Endothelial cell of umbilical vein (primary cell): ENCODE results near the gene FOXP1. TPM values are rescaled to one million over a fixed set of nuclear protein-coding genes. Genes with fewer than 3 reads are reported as not detected.
"Not testable (repeated sequence)": the region's sequence is repeated elsewhere in the genome, so short reads cannot be mapped to it uniquely, and the experiment has no call there.

ENCODE experiments used
- BruUV-seq: library from RNA; stranded (reverse); fragments of 400-500 nt; replicated peaks from 2 replicates; lab custom pipeline; 2021; lab: Mats Ljungman, UMichigan
- CTCF ChIA-PET: fragments of 300-600, 350-600 bp; sonication (Branson Sonifier 250); formaldehyde crosslinking; loops from one replicate; lab custom pipeline; 2021; ENCODE audit warnings: antibody characterized with exemption, inconsistent platforms; lab: Charles Lee
- POLR2A ChIA-PET: fragments of 300-600, 350-600 bp; sonication (Branson Sonifier 250); formaldehyde crosslinking; loops from one replicate; lab custom pipeline; 2021; ENCODE audit warnings: antibody characterized with exemption, inconsistent platforms; lab: Charles Lee
- DNase-seq: peaks from one replicate; pipeline ENCODE4 v3.0.0-alpha.2; 2011; ENCODE audit warnings: low read depth, low spot score
- FAIRE-seq: peaks from 2 replicates; lab custom pipeline; 2011; peaks lifted over from hg19 to GRCh38; lab: Jason Lieb, UNC
- H2AFZ ChIP-seq: 2 replicates; pipeline ENCODE4 v1.6.0; 2012; ENCODE audit warnings: low read depth, low read length, control low read depth, inconsistent platforms
- H3K27ac ChIP-seq: 2 replicates; pipeline ENCODE4 v1.5.1; 2011; ENCODE audit warnings: low read depth, mild to moderate bottlenecking, control low read depth, low read length, moderate library complexity; ENCODE audit not compliant: insufficient read depth
- H3K27me3 ChIP-seq, 2 experiments: 2 replicates each; pipeline versions ENCODE4 v1.6.0 to v1.6.1; 2011; ENCODE audit warnings: low read length in 2 of 2, mixed read lengths in 1 of 2; ENCODE audit not compliant: control insufficient read depth in 2 of 2, insufficient read depth in 2 of 2
- H3K36me3 ChIP-seq, 2 experiments: 2 replicates in 1 of 2; 3 replicates in 1 of 2; pipeline ENCODE4 v1.5.1; 2011; ENCODE audit warnings: low read length in 2 of 2, mild to moderate bottlenecking in 1 of 2, moderate library complexity in 1 of 2; ENCODE audit not compliant: control insufficient read depth in 2 of 2, insufficient read depth in 2 of 2; ENCODE audit errors: extremely low read depth in 1 of 2
- H3K4me1 ChIP-seq: 3 replicates; pipeline ENCODE4 v1.5.1; 2011; ENCODE audit warnings: mild to moderate bottlenecking, low read length; ENCODE audit not compliant: control insufficient read depth, insufficient read depth; ENCODE audit errors: extremely low read depth
- H3K4me2 ChIP-seq: 2 replicates; pipeline ENCODE4 v1.6.1; 2011; ENCODE audit warnings: low read length, control low read depth, mixed read lengths; ENCODE audit not compliant: insufficient read depth
- H3K4me3 ChIP-seq, 3 experiments: fragments of 200-600 bp in 1 of 3; sonication (generic), shearing (Covaris generic) in 1 of 3; replicated peaks in 1 of 3; 2 replicates each; pipeline ENCODE4 v1.5.1; 2011 to 2016; ENCODE audit warnings: control low read depth in 3 of 3, low read length in 3 of 3, mild to moderate bottlenecking in 2 of 3, inconsistent platforms in 1 of 3, low read depth in 1 of 3, moderate library complexity in 1 of 3; ENCODE audit not compliant: insufficient read depth in 1 of 3
- H3K79me2 ChIP-seq: 2 replicates; pipeline ENCODE4 v1.6.0; 2012; ENCODE audit warnings: low read length, inconsistent platforms; ENCODE audit not compliant: control insufficient read depth, insufficient read depth
- H3K9ac ChIP-seq: replicated peaks from 2 replicates; pipeline ENCODE3; 2011; ENCODE audit warnings: low read length, control low read depth; ENCODE audit not compliant: insufficient read depth; ENCODE audit errors: extremely low read depth
- H3K9me1 ChIP-seq: replicated peaks from 3 replicates; pipeline ENCODE4 v1.6.0; 2011; ENCODE audit warnings: mild to moderate bottlenecking, low read length; ENCODE audit not compliant: control insufficient read depth, insufficient read depth; ENCODE audit errors: extremely low read depth
- H3K9me3 ChIP-seq: replicated peaks from 2 replicates; pipeline ENCODE4 v1.5.1; 2012; ENCODE audit warnings: low read length, inconsistent platforms; ENCODE audit not compliant: control insufficient read depth, insufficient read depth
- H4K20me1 ChIP-seq: replicated peaks from 2 replicates; pipeline ENCODE3; 2011; ENCODE audit warnings: mild to moderate bottlenecking, low read length; ENCODE audit not compliant: control insufficient read depth, insufficient read depth; ENCODE audit errors: extremely low read depth
- CTCF ChIP-seq, 2 donors: IDR thresholded peaks; 1 replicate in 1 of 2; 2 replicates in 1 of 2; pipeline ENCODE4 v1.5.1; 2011; ENCODE audit warnings: low read length in 2 of 2, mild to moderate bottlenecking in 2 of 2, moderate library complexity in 2 of 2, control low read depth in 1 of 2, inconsistent platforms in 1 of 2, low read depth in 1 of 2; ENCODE audit not compliant: insufficient read depth in 1 of 2; ENCODE audit errors: extremely low read depth in 1 of 2
- EZH2 ChIP-seq: IDR thresholded peaks from 2 replicates; pipeline ENCODE4 v1.6.1; 2012; ENCODE audit warnings: borderline replicate concordance, low read depth, mild to moderate bottlenecking, moderate library complexity, low read length, inconsistent platforms; ENCODE audit not compliant: severe bottlenecking
- FOS ChIP-seq: IDR thresholded peaks from 2 replicates; pipeline ENCODE4 v1.6.1; 2011; ENCODE audit warnings: mild to moderate bottlenecking, low read length, moderate library complexity, borderline replicate concordance; ENCODE audit not compliant: insufficient read depth
- GATA2 ChIP-seq: IDR thresholded peaks from 2 replicates; pipeline ENCODE4 v1.7.0; 2011; ENCODE audit warnings: low read depth, mild to moderate bottlenecking, moderate library complexity, mixed read lengths, low read length; ENCODE audit not compliant: insufficient read length, insufficient read depth
- JUN ChIP-seq: IDR thresholded peaks from 2 replicates; pipeline ENCODE4 v1.6.1; 2011; ENCODE audit warnings: borderline replicate concordance, low read depth; ENCODE audit not compliant: insufficient read length, insufficient read depth
- MAX ChIP-seq: IDR thresholded peaks from 2 replicates; pipeline ENCODE4 v1.6.1; 2011; ENCODE audit not compliant: insufficient read depth, insufficient read length
- MYC ChIP-seq: IDR thresholded peaks from one replicate; pipeline ENCODE4 v1.6.1; 2011; ENCODE audit warnings: mild to moderate bottlenecking, low read depth, low read length
- POLR2A ChIP-seq: IDR thresholded peaks from 2 replicates; pipeline ENCODE4 v1.6.1; 2012; ENCODE audit warnings: low read depth, mild to moderate bottlenecking, control low read depth, low read length
- POLR2AphosphoS5 ChIP-seq: IDR thresholded peaks from 2 replicates; pipeline ENCODE4 v1.6.1; 2012; ENCODE audit warnings: low read depth, mild to moderate bottlenecking, control low read depth, low read length, moderate library complexity; ENCODE audit not compliant: insufficient read depth
- dilution Hi-C: fragments of 300-500 bp; cut with MboI; formaldehyde crosslinking; loops from one replicate; pipeline ENCODE4 v1.15.0; 2019; ENCODE audit warnings: low sequenced_read_pairs; ENCODE audit not compliant: extremely low pct_ligation_motif_present
- intact Hi-C: fragments of 100-400 bp; cut with micrococcal nuclease; formaldehyde crosslinking; loops from one replicate; pipeline ENCODE4 v1.10.0; 2022
- polyA plus RNA-seq, 4 experiments: library from polyadenylated mRNA; depleted of rRNA in 3 of 4; stranded (reverse) in 3 of 4; unstranded in 1 of 4; fragments of >200 nt; gene quantifications; 2 replicates each; pipeline versions ENCODE4 v1.2.1 to v1.2.3, GENCODE V29; 2011 to 2012; ENCODE audit warnings: missing spikeins in 1 of 4
- total RNA-seq: library from RNA; stranded (reverse); gene quantifications from 2 replicates; pipeline ENCODE4 v1.2.3, GENCODE V29; 2021

FOXP1 gene
- total and polyA plus RNA-seq, 2 donors (not counting 3 experiments of a cell fraction or from before 2014, with no cell fraction given): 41.0 to 107 TPM

DNA sequence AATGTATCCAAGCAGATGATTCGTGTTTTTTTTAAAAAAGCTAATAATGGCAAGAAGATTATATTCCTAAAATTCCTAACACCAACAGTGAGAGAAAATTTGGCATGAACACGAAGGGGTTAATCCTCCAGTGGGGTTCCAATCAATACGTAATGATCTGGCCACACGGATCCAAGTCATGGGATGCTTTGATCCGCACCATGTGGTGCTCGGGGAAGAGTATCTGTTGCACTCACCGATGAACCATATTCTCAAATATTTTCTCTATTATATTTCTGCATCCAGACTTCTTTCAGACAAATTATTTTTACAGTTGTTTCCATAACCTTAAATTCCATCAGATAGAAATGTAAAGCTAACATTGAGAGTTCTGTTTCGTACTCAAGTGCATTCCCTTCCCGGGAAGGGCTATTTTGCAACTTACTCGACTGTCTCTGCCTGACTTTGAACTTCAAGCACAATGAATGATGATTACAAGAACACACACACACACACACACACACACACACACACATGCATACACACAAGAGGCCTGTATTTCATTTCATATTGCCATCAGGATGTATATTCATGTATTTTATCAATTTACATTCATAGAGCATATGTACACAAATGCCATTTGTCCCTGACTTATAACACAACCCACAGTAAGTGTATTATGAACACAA lies 567.2 kb downstream of the FOXP1 start:
- intact Hi-C loops (no loop called here), dilution Hi-C loops (no loop called here)
- H4K20me1 ChIP-seq: no peaks in the 10 kb centered on the region
- ChIA-PET CTCF (interaction anchor here (1.0 to 2.8 kb wide), 5 partner anchors 10 to 299 kb away, joined by 3 to 8 read pairs (median 3); no protein-coding TSS in a partner anchor), POLR2A (no interaction called here)
- H2AFZ ChIP-seq: no peak overlapping the region
- FAIRE-seq (no peak), DNase-seq (no peak)
- no peaks in the 10 kb centered on the region for H3K27me3 ChIP-seq
- peaks cover 0 to 4% of the 10 kb centered on the region in 2 experiments for H3K36me3 ChIP-seq
- no peak overlapping the region for H3K4me2 ChIP-seq
- TF ChIP-seq MAX (no peak), FOS (no peak), MYC (no peak), JUN (no peak), EZH2 (no peak), GATA2 (no peak), POLR2AphosphoS5 (no peak), POLR2A (no peak), CTCF (IDR thresholded peaks at IDR 0.05; ENCODE audit: extremely low read depth in 1 of 2, insufficient read depth in 1 of 2, low read depth in 1 of 2, low read length in 2 of 2) (no peak)
- H3K9me1 ChIP-seq: no peaks in the 10 kb centered on the region
- H3K9me3 ChIP-seq: no peaks in the 10 kb centered on the region
- no peak overlapping the region for H3K4me3 ChIP-seq
- no peak overlapping the region for H3K9ac ChIP-seq
- peaks cover 11% of the 10 kb centered on the region for H3K4me1 ChIP-seq
- no TSS peak for BruUV-seq
- no peak overlapping the region for H3K27ac ChIP-seq
- H3K79me2 ChIP-seq: peaks cover 46% of the 10 kb centered on the region

- FAIRE-seq, H4K20me1 ChIP-seq, H3K27me3 ChIP-seq, intact Hi-C loops, H3K9me1 ChIP-seq, CTCF ChIA-PET, H3K4me2 ChIP-seq, H3K36me3 ChIP-seq, H3K9me3 ChIP-seq, H3K9ac ChIP-seq, POLR2A ChIA-PET, H2AFZ ChIP-seq, dilution Hi-C loops, H3K27ac ChIP-seq, H3K4me3 ChIP-seq, BruUV-seq, DNase-seq: not testable (repeated sequence)
- peaks cover 52% of the 10 kb centered on the region for H3K79me2 ChIP-seq
- peaks cover 15% of the 10 kb centered on the region for H3K4me1 ChIP-seq
These were observed 568.9 kb downstream of the FOXP1 start for GRCh38 chr3:71014616-71015015.
